Tibial nerve (tissue), 4 donors: Measurements from ENCODE around the gene GBF1.
"Not testable (repeated sequence)": the region's sequence is repeated elsewhere in the genome, so short reads cannot be mapped to it uniquely, and the experiment has no call there.

Experiments used
- CTCF ChIP-seq, 5 experiments: fragments of 200-600 bp in 3 of 5; fragments of 450-650 bp in 2 of 5; sonication (generic) in 3 of 5; IDR thresholded peaks; one replicate each; pipeline ENCODE4 v1.5.1; 2016 to 2019; ENCODE audit warnings: antibody characterized with exemption in 5 of 5, mild to moderate bottlenecking in 3 of 5, moderate library complexity in 2 of 5
- EP300 ChIP-seq, 2 donors: sonication (generic); formaldehyde crosslinking; IDR thresholded peaks; one replicate each; pipeline ENCODE4 v1.6.1; 2017; ENCODE audit warnings: antibody characterized with exemption in 2 of 2, mild to moderate bottlenecking in 1 of 2
- POLR2A ChIP-seq, 2 donors: fragments of 450-650 bp; IDR thresholded peaks; one replicate each; pipeline ENCODE4 v1.6.1; 2017; ENCODE audit warnings: antibody characterized with exemption in 2 of 2, mild to moderate bottlenecking in 2 of 2, moderate library complexity in 2 of 2

DNA sequence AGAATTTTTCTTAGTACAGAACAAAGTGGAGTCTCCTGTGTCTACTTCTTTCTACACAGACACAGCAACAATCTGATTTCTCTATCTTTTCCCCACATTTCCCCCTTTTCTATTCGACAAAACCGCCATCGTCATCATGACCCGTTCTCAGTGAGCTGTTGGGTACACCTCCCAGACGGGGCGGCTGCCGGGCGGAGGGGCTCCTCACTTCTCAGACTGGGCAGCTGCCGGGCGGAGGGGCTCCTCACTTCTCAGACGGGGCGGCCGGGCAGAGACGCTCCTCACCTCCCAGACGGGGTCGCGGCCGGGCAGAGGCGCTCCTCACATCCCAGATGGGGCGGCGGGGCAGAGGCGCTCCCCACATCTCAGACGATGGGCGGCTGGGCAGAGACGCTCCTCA, 56.0 kb downstream of the GBF1 start:
- TF ChIP-seq CTCF, POLR2A, EP300 (IDR thresholded peaks at IDR 0.05): not testable (repeated sequence)
